GM18868 (cell line): Measurements from ENCODE around the gene IRX3.

Experiments used
- ATAC-seq: cut with Tn5 transposase; IDR thresholded peaks from one replicate; pipeline ENCODE4 v1.9.1; 2021; ENCODE audit warnings: mild to moderate bottlenecking, moderate library complexity; ENCODE audit not compliant: unreplicated experiment

The IRX3 gene

GRCh38 chr16:54286366-54287130 is at the start of gene IRX3:
Gene IRX3, minus strand, starts transcription at chr16:54286787. Its CDS starts 737 bp downstream, at chr16:54286050.
- ATAC-seq = no peak

GRCh38 chr16:54335230-54335629 is 48.6 kb upstream of the IRX3 start:
- ATAC-seq = no peak

- no peak for ATAC-seq
These were observed 47.6 kb upstream of the IRX3 start for GRCh38 chr16:54334208-54334607.

GRCh38 chr16:54331241-54332002 is 44.8 kb upstream of the IRX3 start:
- no peak for ATAC-seq

- ATAC-seq = no peak
These were observed 41.0 kb upstream of the IRX3 start for GRCh38 chr16:54327609-54328008.

GRCh38 chr16:54326266-54326662 is 39.7 kb upstream of the IRX3 start:
- no peak for ATAC-seq

GRCh38 chr16:54325616-54326265 is 39.2 kb upstream of the IRX3 start:
- no peak for ATAC-seq

- ATAC-seq = no peak
These were observed 38.1 kb upstream of the IRX3 start for GRCh38 chr16:54324716-54325115.

- ATAC-seq = no peak
These were observed 34.2 kb upstream of the IRX3 start for GRCh38 chr16:54320697-54321340.

- no peak for ATAC-seq
These were observed 32.4 kb upstream of the IRX3 start for GRCh38 chr16:54318941-54319340.

GRCh38 chr16:54317101-54317611 is 30.6 kb upstream of the IRX3 start:
- ATAC-seq = no peak

- no peak for ATAC-seq
These were observed 29.7 kb upstream of the IRX3 start for GRCh38 chr16:54316095-54316889.

- ATAC-seq = no peak
These were observed 27.2 kb upstream of the IRX3 start for GRCh38 chr16:54313789-54314188.

- no peak for ATAC-seq
These were observed 26.0 kb upstream of the IRX3 start for GRCh38 chr16:54312502-54312991.

GRCh38 chr16:54309341-54309740 is 22.8 kb upstream of the IRX3 start:
- no peak for ATAC-seq

- no peak for ATAC-seq
These were observed 18.5 kb upstream of the IRX3 start for GRCh38 chr16:54305080-54305479.

GRCh38 chr16:54303613-54304012 is 17.0 kb upstream of the IRX3 start:
- ATAC-seq = no peak

- no peak for ATAC-seq
These were observed 10.6 kb upstream of the IRX3 start for GRCh38 chr16:54297154-54297553.

GRCh38 chr16:54296543-54296942 is 10.0 kb upstream of the IRX3 start:
- no peak for ATAC-seq
